Naive B cell (primary cell): ENCODE measurements around the gene ANKRD29. TPM values are rescaled to one million over a fixed set of nuclear protein-coding genes. Genes with fewer than 3 reads are reported as not detected.
A peak's percentile ranks its signal among the peaks of the same experiment; 100 is the strongest.

Experiments used
- ATAC-seq, 2 donors: fragments of 150-1000 bp; cut with Tn5 transposase; 2 replicates each; pipeline ENCODE4 v1.10.0; 2021; ENCODE audit warnings: low read depth in 2 of 2, mild to moderate bottlenecking in 2 of 2, moderate library complexity in 2 of 2
- DNase-seq: peaks from one replicate; pipeline ENCODE4 v3.0.0; 2022
- H3K27ac Mint-ChIP-seq, 6 donors: one replicate each; pipeline ENCODE4 v1.8.0; 2020 to 2022; ENCODE audit warnings: mild to moderate bottlenecking in 6 of 6, mixed read lengths in 6 of 6, moderate library complexity in 5 of 6, inconsistent platforms in 2 of 6
- H3K27me3 Mint-ChIP-seq, 3 donors: one replicate each; pipeline ENCODE4 v1.8.0; 2021 to 2022; ENCODE audit warnings: mixed read lengths in 3 of 3, mild to moderate bottlenecking in 1 of 3
- H3K36me3 Mint-ChIP-seq, 2 donors: one replicate each; pipeline ENCODE4 v1.8.0; 2020 to 2022; ENCODE audit warnings: mixed read lengths in 2 of 2, inconsistent platforms in 1 of 2, mild to moderate bottlenecking in 1 of 2
- H3K4me1 Mint-ChIP-seq, 3 donors: one replicate each; pipeline ENCODE4 v1.8.0; 2020 to 2022; ENCODE audit warnings: mixed read lengths in 3 of 3, inconsistent platforms in 1 of 3, mild to moderate bottlenecking in 1 of 3, moderate library complexity in 1 of 3
- H3K4me3 Mint-ChIP-seq, 8 donors: one replicate each; pipeline ENCODE4 v1.8.0; 2020 to 2022; ENCODE audit warnings: mild to moderate bottlenecking in 8 of 8, mixed read lengths in 8 of 8, moderate library complexity in 8 of 8, inconsistent platforms in 2 of 8
- H3K9me3 Mint-ChIP-seq, 7 donors: one replicate each; pipeline ENCODE4 v1.8.0; 2020 to 2022; ENCODE audit warnings: mixed read lengths in 7 of 7, mild to moderate bottlenecking in 5 of 7, inconsistent platforms in 2 of 7, moderate library complexity in 1 of 7
- polyA plus RNA-seq, 6 donors: library from polyadenylated mRNA; unstranded; fragments of 300-500 nt; fragmentation: Illumina TruSeq; gene quantifications; one replicate each; pipeline ENCODE4 v1.2.3, GENCODE V29; 2021; ENCODE audit warnings: low read depth in 6 of 6

The ANKRD29 gene
- polyA plus RNA-seq, 6 donors from 2014 or later = 0.26 to 0.33 TPM; not detected in 4

- Mint-ChIP-seq H3K36me3 (no peaks in the 10 kb centered on the region), H3K9me3 (no peaks in the 10 kb centered on the region), H3K27ac (no peak overlapping the region), H3K27me3 (peaks cover 0 to 11% (median 6%) of the 10 kb centered on the region in 3 donors), H3K4me3 (no peak overlapping the region), H3K4me1 (no peaks in the 10 kb centered on the region)
- DNase-seq = no peak
- ATAC-seq = no peak
Observed at GRCh38 chr18:23632615-23633014, 30.1 kb downstream of the ANKRD29 start.

GRCh38 chr18:23631746-23632145 lies 31.0 kb downstream of the ANKRD29 start:
- no peaks in the 10 kb centered on the region for H3K36me3 Mint-ChIP-seq
- H3K27me3 Mint-ChIP-seq = peaks cover 0 to 11% (median 6%) of the 10 kb centered on the region in 3 donors

GRCh38 chr18:23631312-23631711 lies 31.4 kb downstream of the ANKRD29 start:
- H3K4me3 Mint-ChIP-seq = no peak overlapping the region
- H3K27me3 Mint-ChIP-seq = peaks cover 0 to 11% (median 6%) of the 10 kb centered on the region in 3 donors
- DNase-seq = no peak
- H3K9me3 Mint-ChIP-seq = no peaks in the 10 kb centered on the region
- no peaks in the 10 kb centered on the region for H3K36me3 Mint-ChIP-seq
- H3K27ac Mint-ChIP-seq = peak overlapping the region in 1 of 6 donors; percentile 7
- no peak for ATAC-seq
- no peaks in the 10 kb centered on the region for H3K4me1 Mint-ChIP-seq

More at GRCh38 chr18:23631746-23632145, 31.0 kb downstream of the ANKRD29 start:
- Mint-ChIP-seq H3K4me3 (no peak overlapping the region), H3K9me3 (no peaks in the 10 kb centered on the region), H3K4me1 (no peaks in the 10 kb centered on the region), H3K27ac (no peak overlapping the region)
- DNase-seq (no peak), ATAC-seq (no peak)

- Mint-ChIP-seq H3K27me3 (peaks cover 0 to 11% (median 0%) of the 10 kb centered on the region in 3 donors), H3K27ac (no peak overlapping the region), H3K9me3 (no peaks in the 10 kb centered on the region), H3K4me1 (no peaks in the 10 kb centered on the region), H3K36me3 (no peaks in the 10 kb centered on the region), H3K4me3 (no peak overlapping the region)
- DNase-seq (no peak), ATAC-seq (no peak)
Observed at GRCh38 chr18:23629444-23629946, 33.2 kb downstream of the ANKRD29 start.

GRCh38 chr18:23627970-23628369 lies 34.7 kb downstream of the ANKRD29 start:
- Mint-ChIP-seq H3K4me3 (no peak overlapping the region), H3K9me3 (no peaks in the 10 kb centered on the region), H3K27me3 (peaks cover 0 to 6% (median 0%) of the 10 kb centered on the region in 3 donors), H3K36me3 (no peaks in the 10 kb centered on the region), H3K27ac (peak overlapping the region in 1 of 6 donors; percentile 12), H3K4me1 (no peaks in the 10 kb centered on the region)
- DNase-seq (no peak), ATAC-seq (no peak)

- Mint-ChIP-seq H3K27ac (no peak overlapping the region), H3K27me3 (peaks cover 1 to 8% (median 1%) of the 10 kb centered on the region in 3 donors), H3K9me3 (no peaks in the 10 kb centered on the region), H3K4me1 (no peaks in the 10 kb centered on the region), H3K36me3 (no peaks in the 10 kb centered on the region), H3K4me3 (no peak overlapping the region)
- no peak for DNase-seq
- no peak for ATAC-seq
Observed at GRCh38 chr18:23627321-23627720, 35.4 kb downstream of the ANKRD29 start.

- no peak overlapping the region for H3K4me3 Mint-ChIP-seq
- no peak for ATAC-seq
- no peak overlapping the region for H3K27ac Mint-ChIP-seq
- peaks cover 0 to 5% (median 0%) of the 10 kb centered on the region in 3 donors for H3K4me1 Mint-ChIP-seq
- no peaks in the 10 kb centered on the region for H3K36me3 Mint-ChIP-seq
- H3K27me3 Mint-ChIP-seq = peaks cover 8 to 13% (median 8%) of the 10 kb centered on the region in 3 donors
- DNase-seq = no peak
- H3K9me3 Mint-ChIP-seq = no peaks in the 10 kb centered on the region
Observed at GRCh38 chr18:23626451-23627279, 36.0 kb downstream of the ANKRD29 start.

- no peaks in the 10 kb centered on the region for H3K36me3 Mint-ChIP-seq
- no peak for ATAC-seq
- H3K27me3 Mint-ChIP-seq = peaks cover 33 to 44% (median 43%) of the 10 kb centered on the region in 3 donors
- no peaks in the 10 kb centered on the region for H3K9me3 Mint-ChIP-seq
- no peak overlapping the region for H3K4me3 Mint-ChIP-seq
- DNase-seq = no peak
- no peak overlapping the region for H3K27ac Mint-ChIP-seq
- H3K4me1 Mint-ChIP-seq = peaks cover 8 to 14% (median 8%) of the 10 kb centered on the region in 3 donors
Observed at GRCh38 chr18:23623040-23623439, 39.7 kb downstream of the ANKRD29 start.

- Mint-ChIP-seq H3K4me3 (peak overlapping the region; percentile 1 to 77 (median 72)), H3K9me3 (no peaks in the 10 kb centered on the region), H3K36me3 (no peaks in the 10 kb centered on the region), H3K27ac (peak overlapping the region in 1 of 6 donors; percentile 66), H3K27me3 (peaks cover 42 to 52% (median 49%) of the 10 kb centered on the region in 3 donors), H3K4me1 (peaks cover 8 to 14% (median 8%) of the 10 kb centered on the region in 3 donors)
- ATAC-seq (peak; percentile 52 to 55), DNase-seq (no peak)
Observed at GRCh38 chr18:23619388-23619881, 43.3 kb downstream of the ANKRD29 start.

- H3K4me3 Mint-ChIP-seq = peak overlapping the region; percentile 1 to 80 (median 70)
- no peak for DNase-seq
- H3K27ac Mint-ChIP-seq = peak overlapping the region in 2 of 6 donors; percentile 52 to 81
- H3K36me3 Mint-ChIP-seq = no peaks in the 10 kb centered on the region
- H3K4me1 Mint-ChIP-seq = peaks cover 8 to 14% (median 8%) of the 10 kb centered on the region in 3 donors
- H3K9me3 Mint-ChIP-seq = no peaks in the 10 kb centered on the region
- ATAC-seq = peak; percentile 27 to 31
- H3K27me3 Mint-ChIP-seq = peaks cover 42 to 52% (median 49%) of the 10 kb centered on the region in 3 donors
Observed at GRCh38 chr18:23618862-23619387, 43.8 kb downstream of the ANKRD29 start.

GRCh38 chr18:23617412-23618014 lies 45.2 kb downstream of the ANKRD29 start:
- Mint-ChIP-seq H3K9me3 (no peaks in the 10 kb centered on the region), H3K27ac (peak overlapping the region in 1 of 6 donors; percentile 63), H3K4me1 (peaks cover 8 to 14% (median 8%) of the 10 kb centered on the region in 3 donors), H3K4me3 (peak overlapping the region in 1 of 8 donors; percentile 15), H3K36me3 (no peaks in the 10 kb centered on the region), H3K27me3 (peaks cover 42 to 52% (median 49%) of the 10 kb centered on the region in 3 donors)
- DNase-seq = no peak
- peak in 1 of 2 donors; percentile 17 for ATAC-seq

GRCh38 chr18:23616258-23616657 lies 46.5 kb downstream of the ANKRD29 start:
- Mint-ChIP-seq H3K4me1 (peaks cover 8 to 9% (median 8%) of the 10 kb centered on the region in 3 donors), H3K36me3 (no peaks in the 10 kb centered on the region), H3K4me3 (no peak overlapping the region), H3K27me3 (peaks cover 32 to 40% (median 38%) of the 10 kb centered on the region in 3 donors), H3K27ac (no peak overlapping the region), H3K9me3 (no peaks in the 10 kb centered on the region)
- no peak for ATAC-seq
- DNase-seq = no peak

- Mint-ChIP-seq H3K9me3 (no peaks in the 10 kb centered on the region), H3K27me3 (peaks cover 19 to 26% (median 24%) of the 10 kb centered on the region in 3 donors), H3K36me3 (no peaks in the 10 kb centered on the region), H3K27ac (no peak overlapping the region), H3K4me1 (peaks cover 8 to 9% (median 8%) of the 10 kb centered on the region in 3 donors), H3K4me3 (no peak overlapping the region)
- DNase-seq = no peak
- no peak for ATAC-seq
Observed at GRCh38 chr18:23614891-23615290, 47.8 kb downstream of the ANKRD29 start.
